HL-60 (cell line): ENCODE measurements around the gene TFB1M.
"Not testable (repeated sequence)": the region's sequence is repeated elsewhere in the genome, so short reads cannot be mapped to it uniquely, and the experiment has no call there.

Experiments
- DNase-seq, 2 experiments: peaks; one replicate each; pipeline ENCODE4 v3.0.0-alpha.2; 2010 to 2020; ENCODE audit warnings: low read depth in 1 of 2, low spot score in 1 of 2
- H3K27ac ChIP-seq: fragments of 250-450 bp; sonication (Bioruptor Pico); replicated peaks from 2 replicates; pipeline ENCODE4 v1.5.1; 2020; ENCODE audit warnings: mild to moderate bottlenecking, moderate library complexity
- H3K27me3 ChIP-seq: fragments of 250-450 bp; sonication (Bioruptor Pico); 2 replicates; pipeline ENCODE4 v1.5.1; 2021; ENCODE audit warnings: mild to moderate bottlenecking, moderate library complexity; ENCODE audit not compliant: insufficient read depth, poor library complexity, severe bottlenecking
- H3K4me3 ChIP-seq: replicated peaks from 2 replicates; pipeline ENCODE4 v1.5.1; 2011; ENCODE audit warnings: mild to moderate bottlenecking, control low read depth, low read length; ENCODE audit not compliant: insufficient read depth
- CTCF ChIP-seq: IDR thresholded peaks from one replicate; pipeline ENCODE4 v1.5.1; 2011; ENCODE audit warnings: low read length, control low read depth, inconsistent platforms; ENCODE audit not compliant: insufficient read depth
- GABPA ChIP-seq: IDR thresholded peaks from 2 replicates; pipeline ENCODE4 v1.6.1; 2012; ENCODE audit warnings: low read depth
- POLR2AphosphoS5 ChIP-seq: IDR thresholded peaks from 2 replicates; pipeline ENCODE4 v1.6.1; 2012; ENCODE audit warnings: low read depth
- REST ChIP-seq: IDR thresholded peaks from 2 replicates; pipeline ENCODE4 v1.6.1; 2012; ENCODE audit warnings: low read depth; ENCODE audit not compliant: insufficient replicate concordance
- SPI1 ChIP-seq: IDR thresholded peaks from 2 replicates; pipeline ENCODE4 v1.6.1; 2012; ENCODE audit warnings: low read depth, mild to moderate bottlenecking, borderline replicate concordance

Gene TFB1M

GRCh38 chr6:155235087-155235486, 79.2 kb downstream of the TFB1M start:
- H3K4me3 ChIP-seq, result no peak overlapping the region
- TF ChIP-seq POLR2AphosphoS5 (no peak), SPI1 (no peak), GABPA (no peak)
- DNase-seq, result no peak
- H3K27ac ChIP-seq, result no peak overlapping the region
- no peaks in the 10 kb centered on the region for H3K27me3 ChIP-seq

- H3K27me3 ChIP-seq, result no peaks in the 10 kb centered on the region
- no peak for TF ChIP-seq CTCF
- no peak for TF ChIP-seq POLR2AphosphoS5
- TF ChIP-seq REST, result no peak
- no peak for TF ChIP-seq SPI1
- no peak for TF ChIP-seq GABPA
- H3K27ac ChIP-seq, result no peak overlapping the region
- H3K4me3 ChIP-seq, result no peak overlapping the region
- DNase-seq, result no peak
These were observed 79.6 kb downstream of the TFB1M start for GRCh38 chr6:155234687-155235086.

GRCh38 chr6:155234167-155234566, 80.1 kb downstream of the TFB1M start:
- Histone ChIP-seq H3K4me3 (no peak overlapping the region), H3K27ac (no peak overlapping the region), H3K27me3 (no peaks in the 10 kb centered on the region)
- no peak for DNase-seq
- no peak for TF ChIP-seq SPI1
- no peak for TF ChIP-seq POLR2AphosphoS5
- TF ChIP-seq REST, result no peak
- no peak for TF ChIP-seq GABPA
- TF ChIP-seq CTCF, result no peak

GRCh38 chr6:155232848-155233247, 81.4 kb downstream of the TFB1M start:
- TF ChIP-seq CTCF (no peak), SPI1 (no peak), REST (no peak), POLR2AphosphoS5 (no peak)
- DNase-seq, result no peak
- Histone ChIP-seq H3K4me3 (no peak overlapping the region), H3K27me3 (no peaks in the 10 kb centered on the region), H3K27ac (no peak overlapping the region)

- DNase-seq, H3K27ac ChIP-seq, H3K27me3 ChIP-seq, H3K4me3 ChIP-seq: not testable (repeated sequence)
These were observed 83.3 kb downstream of the TFB1M start for GRCh38 chr6:155230975-155231374.
